Stomach smooth muscle (tissue), 2 donors: ENCODE results near the gene ACADL.

ENCODE experiments used
- H3K27ac ChIP-seq: one replicate; pipeline ENCODE4 v1.7.0; 2013; ENCODE audit warnings: mild to moderate bottlenecking, low read length, inconsistent platforms
- H3K27me3 ChIP-seq, 2 donors: one replicate each; pipeline ENCODE4 v1.7.0; 2013; ENCODE audit warnings: low read length in 2 of 2; ENCODE audit not compliant: insufficient read depth in 2 of 2, control insufficient read depth in 1 of 2
- H3K36me3 ChIP-seq, 2 donors: one replicate each; pipeline ENCODE4 v1.7.0; 2013; ENCODE audit warnings: low read length in 2 of 2; ENCODE audit not compliant: control insufficient read depth in 2 of 2, insufficient read depth in 2 of 2
- H3K4me1 ChIP-seq: one replicate; pipeline ENCODE4 v1.7.0; 2013; ENCODE audit warnings: low read length; ENCODE audit not compliant: control insufficient read depth, insufficient read depth
- H3K4me3 ChIP-seq, 2 donors: one replicate each; pipeline ENCODE4 v1.7.0; 2013; ENCODE audit warnings: low read length in 2 of 2
- H3K9ac ChIP-seq, 2 donors: one replicate each; pipeline ENCODE4 v1.7.0; 2013; ENCODE audit warnings: low read length in 2 of 2, mild to moderate bottlenecking in 1 of 2
- H3K9me3 ChIP-seq, 2 donors: one replicate each; pipeline ENCODE4 v1.7.0; 2013; ENCODE audit warnings: low read length in 2 of 2; ENCODE audit not compliant: control insufficient read depth in 2 of 2
- donor health status: healthy.
- donor health status: Pancreatic carcinoma.

Gene ACADL

DNA sequence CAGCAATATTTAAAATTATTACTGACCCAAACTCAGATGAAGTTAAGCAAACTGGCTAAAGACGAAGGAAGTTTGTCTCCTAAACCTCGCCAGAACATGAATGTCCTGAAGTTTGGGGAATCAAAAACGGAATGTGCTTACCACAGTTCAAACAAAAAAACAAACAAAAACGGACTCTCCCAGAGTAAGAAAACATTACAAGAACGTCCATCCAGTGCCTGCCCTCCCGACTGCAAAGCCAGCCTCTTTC, 55.1 kb downstream of the ACADL start:
- Histone ChIP-seq H3K9ac (peak overlapping the region; percentile 80 to 94), H3K4me1 (peaks cover 5% of the 10 kb centered on the region), H3K27me3 (no peaks in the 10 kb centered on the region), H3K9me3 (no peaks in the 10 kb centered on the region), H3K27ac (peak overlapping the region; percentile 89), H3K36me3 (no peaks in the 10 kb centered on the region), H3K4me3 (peak overlapping the region; percentile 70 to 84)

DNA sequence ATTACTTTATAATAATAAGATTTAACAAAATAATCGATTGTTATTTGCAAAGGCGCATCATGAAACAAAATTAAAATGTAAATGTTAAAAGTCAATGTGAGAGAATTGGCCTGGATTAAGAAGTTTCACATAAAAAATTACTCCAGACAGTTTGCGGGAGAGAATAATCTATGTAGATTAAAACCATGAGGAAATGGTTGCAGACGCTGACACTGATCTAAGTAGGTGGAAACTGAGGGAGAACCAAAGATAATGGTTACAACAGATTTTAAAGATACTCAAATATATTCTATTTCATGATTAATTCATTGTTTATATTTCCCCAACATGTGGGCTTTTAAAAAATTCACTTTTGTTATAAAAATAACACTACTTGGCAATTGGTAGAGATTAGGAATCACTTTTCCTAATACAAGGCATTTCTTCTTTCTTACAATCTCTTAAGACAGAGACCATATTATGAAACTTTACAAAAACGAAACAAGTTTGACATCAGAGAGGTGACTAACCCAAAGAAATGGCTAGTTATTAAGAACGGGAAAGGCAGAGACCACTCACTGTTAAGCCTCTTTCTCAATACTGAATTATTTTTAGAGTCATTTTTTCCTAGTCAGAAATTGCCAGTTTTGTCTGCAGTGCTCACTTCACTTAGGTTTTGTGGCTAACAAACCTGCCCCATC, 55.6 kb downstream of the ACADL start:
- Histone ChIP-seq H3K9me3 (no peaks in the 10 kb centered on the region), H3K4me1 (peaks cover 5% of the 10 kb centered on the region), H3K27ac (peak overlapping the region; percentile 89), H3K4me3 (peak overlapping the region; percentile 70 to 84), H3K27me3 (no peaks in the 10 kb centered on the region), H3K36me3 (no peaks in the 10 kb centered on the region), H3K9ac (peak overlapping the region; percentile 80 to 94)

DNA sequence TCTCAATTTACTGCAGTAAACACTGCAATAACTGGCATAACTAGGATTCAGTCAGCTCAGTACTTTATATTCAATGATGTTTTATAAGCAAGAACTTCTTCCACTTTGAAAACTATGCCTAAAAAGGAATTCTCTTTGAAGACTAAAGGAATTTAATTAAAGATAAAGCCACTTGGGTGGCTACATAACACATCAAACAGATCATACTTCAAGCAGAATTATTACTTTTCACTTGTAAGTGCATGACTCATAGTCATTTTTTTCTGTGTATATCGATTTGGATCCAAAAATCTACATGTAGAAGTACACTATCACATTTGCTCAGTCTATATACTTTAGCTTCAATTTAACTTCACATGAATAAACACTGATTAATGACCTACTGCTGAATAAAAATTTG, 58.0 kb downstream of the ACADL start:
- Histone ChIP-seq H3K9ac (peak overlapping the region in 1 of 2 donors; percentile 13), H3K27ac (peak overlapping the region; percentile 43)

DNA sequence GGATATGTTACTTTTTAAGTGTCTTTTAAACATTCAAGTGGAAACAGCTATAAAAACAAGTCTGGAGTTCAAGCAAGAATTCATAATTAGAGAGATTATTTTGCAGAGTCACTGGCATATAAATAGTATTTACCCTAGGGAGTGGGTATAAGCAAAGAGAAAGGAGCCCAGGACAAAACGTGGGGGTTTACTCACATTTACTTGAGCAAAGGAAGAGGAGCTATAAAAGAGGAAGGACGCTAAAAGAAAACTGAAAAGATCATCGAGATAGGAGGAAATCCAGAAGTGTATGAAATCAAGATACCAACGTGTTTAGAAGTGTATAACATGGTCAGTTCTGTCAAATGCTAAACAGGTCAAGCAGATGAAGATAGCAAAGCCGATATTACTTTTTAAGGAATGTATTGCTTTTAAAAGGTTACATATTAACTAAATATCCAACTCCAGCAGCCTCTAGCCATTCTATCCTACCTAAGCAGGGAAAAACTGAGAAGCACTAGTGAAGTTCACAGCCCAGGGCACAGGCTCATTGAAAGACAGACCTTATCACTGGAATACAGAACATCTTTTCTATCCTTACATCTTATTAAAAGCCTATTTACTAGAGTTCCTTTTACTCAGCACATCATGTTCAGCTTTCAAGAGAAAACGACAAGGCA, 62.7 kb downstream of the ACADL start:
- Histone ChIP-seq H3K27me3 (no peaks in the 10 kb centered on the region), H3K36me3 (no peaks in the 10 kb centered on the region), H3K4me3 (no peak overlapping the region), H3K9me3 (no peaks in the 10 kb centered on the region), H3K27ac (no peak overlapping the region), H3K4me1 (no peaks in the 10 kb centered on the region), H3K9ac (no peak overlapping the region)

More for the DNA sequence above, 58.0 kb downstream of the ACADL start:
- H3K4me3 ChIP-seq: no peak overlapping the region
- H3K4me1 ChIP-seq: peaks cover 4% of the 10 kb centered on the region
- no peaks in the 10 kb centered on the region for H3K9me3 ChIP-seq
- no peaks in the 10 kb centered on the region for H3K27me3 ChIP-seq
- no peaks in the 10 kb centered on the region for H3K36me3 ChIP-seq

DNA sequence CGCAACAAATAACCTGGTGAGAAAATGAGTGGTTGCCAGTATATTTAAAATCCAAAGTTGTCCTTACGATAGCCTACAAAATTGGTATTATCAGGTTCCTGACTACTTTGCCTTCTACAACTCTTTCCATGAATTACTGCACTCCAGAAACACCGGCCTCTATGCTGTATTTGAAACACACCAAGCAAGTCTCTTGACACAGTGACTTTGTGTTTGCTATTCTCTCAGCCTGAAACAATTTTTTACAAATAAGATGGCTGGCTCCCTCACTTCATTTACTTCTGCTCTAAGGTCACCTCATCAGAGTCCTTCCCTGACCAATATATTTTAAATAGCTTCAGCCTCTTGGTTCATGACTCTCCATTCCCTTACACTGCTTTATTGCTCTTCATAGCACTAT, 66.2 kb downstream of the ACADL start:
- Histone ChIP-seq H3K27ac (no peak overlapping the region), H3K4me3 (no peak overlapping the region), H3K4me1 (no peaks in the 10 kb centered on the region), H3K9ac (no peak overlapping the region), H3K36me3 (peaks cover 0 to 2% of the 10 kb centered on the region in 2 donors), H3K9me3 (no peaks in the 10 kb centered on the region), H3K27me3 (no peaks in the 10 kb centered on the region)

DNA sequence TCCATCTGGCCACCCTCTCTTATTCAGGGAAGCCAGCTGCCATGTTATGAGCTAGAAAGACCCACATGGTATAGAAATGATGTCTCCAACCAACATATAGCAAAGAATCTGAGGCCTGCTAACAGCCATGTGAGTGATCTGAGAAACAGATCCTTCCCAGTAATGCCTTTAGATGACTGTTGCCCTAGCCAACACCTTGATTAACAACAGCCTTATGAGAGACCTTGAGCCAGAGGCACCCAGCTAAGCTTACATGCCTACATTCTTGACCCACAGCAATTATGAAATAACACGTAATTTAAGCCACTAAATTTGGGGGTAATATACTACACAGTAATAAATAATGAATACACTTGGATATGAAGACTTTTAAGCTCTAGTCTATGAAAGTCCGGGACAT, 67.0 kb downstream of the ACADL start:
- H3K4me1 ChIP-seq: no peaks in the 10 kb centered on the region
- no peaks in the 10 kb centered on the region for H3K9me3 ChIP-seq
- H3K36me3 ChIP-seq: peaks cover 5 to 6% of the 10 kb centered on the region in 2 donors
- no peak overlapping the region for H3K9ac ChIP-seq
- H3K27ac ChIP-seq: no peak overlapping the region
- H3K27me3 ChIP-seq: no peaks in the 10 kb centered on the region
- H3K4me3 ChIP-seq: no peak overlapping the region

DNA sequence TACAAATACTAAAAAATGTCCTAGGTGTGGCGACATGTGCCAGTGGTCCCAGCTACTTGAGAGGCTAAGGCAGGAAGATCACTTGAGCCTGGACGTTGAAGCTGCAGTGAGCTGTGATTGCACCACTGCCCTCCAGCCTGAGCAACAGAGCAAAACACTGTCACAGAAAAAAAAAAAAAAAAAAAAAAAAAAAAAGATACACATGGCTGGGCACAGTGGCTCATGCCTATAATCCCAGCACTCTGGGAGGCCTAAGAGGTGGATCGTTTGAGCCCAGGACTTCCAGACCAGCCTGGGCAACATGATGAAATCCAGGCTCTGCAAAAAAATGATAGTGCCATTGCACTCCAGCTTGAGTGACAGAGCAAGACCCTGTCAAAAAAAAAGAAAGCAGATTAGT, 67.7 kb downstream of the ACADL start:
- no peaks in the 10 kb centered on the region for H3K9me3 ChIP-seq
- H3K4me3 ChIP-seq: no peak overlapping the region
- H3K27me3 ChIP-seq: no peaks in the 10 kb centered on the region
- H3K9ac ChIP-seq: no peak overlapping the region
- no peaks in the 10 kb centered on the region for H3K4me1 ChIP-seq
- peaks cover 5 to 6% of the 10 kb centered on the region in 2 donors for H3K36me3 ChIP-seq
- no peak overlapping the region for H3K27ac ChIP-seq

DNA sequence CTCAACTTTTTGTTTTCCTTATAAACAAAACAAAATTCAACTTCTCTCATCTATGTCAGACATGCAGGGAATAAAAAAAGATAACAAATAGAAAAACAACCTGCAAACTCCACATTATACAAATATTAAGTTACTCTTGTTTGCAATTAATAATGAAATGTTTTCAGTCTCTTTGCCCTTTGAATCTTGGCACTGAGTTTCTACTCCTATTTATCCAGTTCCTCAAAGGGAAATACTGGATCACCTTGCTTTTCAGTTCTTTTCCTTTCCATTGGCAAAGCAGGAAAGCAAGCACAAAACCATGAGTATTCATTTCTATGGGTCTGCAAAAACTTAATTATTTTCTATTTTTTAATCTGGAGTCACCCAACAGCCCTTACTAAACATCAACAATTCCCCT, 77.6 kb downstream of the ACADL start:
- no peak overlapping the region for H3K9ac ChIP-seq
- no peak overlapping the region for H3K4me3 ChIP-seq
- no peaks in the 10 kb centered on the region for H3K27me3 ChIP-seq
- no peak overlapping the region for H3K27ac ChIP-seq
- no peaks in the 10 kb centered on the region for H3K9me3 ChIP-seq
- peaks cover 11 to 12% of the 10 kb centered on the region in 2 donors for H3K36me3 ChIP-seq
- H3K4me1 ChIP-seq: no peaks in the 10 kb centered on the region
